K562 (cell line): ENCODE results near the gene SLC7A8.

Experiments used
- BHLHE40 ChIP-seq: IDR thresholded peaks from 2 replicates; pipeline ENCODE4 v1.6.1; 2011; ENCODE audit warnings: low read length, improper control_type of control experiment
- CBFB ChIP-seq: sonication (generic); formaldehyde crosslinking; IDR thresholded peaks from 2 replicates; pipeline ENCODE4 v1.4.0; 2020; ENCODE audit warnings: mild to moderate bottlenecking, missing genetic modification reagents
- CC2D1A ChIP-seq: fragments of 450-650 bp; IDR thresholded peaks from 2 replicates; pipeline ENCODE4 v1.6.1; 2017; ENCODE audit warnings: mild to moderate bottlenecking
- EGR1 ChIP-seq: fragments of 450-650 bp; conservative IDR thresholded peaks from 2 replicates; pipeline ENCODE4 v1.6.1; 2017; ENCODE audit warnings: mild to moderate bottlenecking
- EZH2 ChIP-seq: IDR thresholded peaks from 2 replicates; pipeline ENCODE4 v1.6.1; 2012; ENCODE audit warnings: low read depth, mild to moderate bottlenecking, inconsistent platforms, low read length, borderline replicate concordance
- KLF16 ChIP-seq: IDR thresholded peaks from 2 replicates; pipeline ENCODE4 v1.6.1; 2016; ENCODE audit warnings: antibody characterized with exemption
- MXI1 ChIP-seq: IDR thresholded peaks from 2 replicates; pipeline ENCODE4 v1.6.1; 2011; ENCODE audit warnings: low read depth, mild to moderate bottlenecking, improper control_type of control experiment, low read length
- SMC3 ChIP-seq: conservative IDR thresholded peaks from 2 replicates; pipeline ENCODE4 v1.6.1; 2011; ENCODE audit warnings: low read depth, low read length, improper control_type of control experiment; ENCODE audit not compliant: insufficient read depth
- TGIF2 ChIP-seq: sonication (generic); formaldehyde crosslinking; IDR thresholded peaks from 2 replicates; pipeline ENCODE4 v1.8.1; 2022; ENCODE audit warnings: mild to moderate bottlenecking, missing genetic modification reagents, moderate library complexity
- TRIM24 ChIP-seq, 2 experiments: fragments of 450-650 bp; IDR thresholded peaks; 2 replicates each; pipeline ENCODE4 v1.6.1; 2016
- WHSC1 ChIP-seq: IDR thresholded peaks from one replicate; pipeline ENCODE4 v1.6.1; 2012; ENCODE audit warnings: low read length, control low read depth, inconsistent platforms
- ZNF143 ChIP-seq: sonication (generic); formaldehyde crosslinking; IDR thresholded peaks from 2 replicates; pipeline ENCODE4 v1.9.0; 2022; ENCODE audit warnings: mild to moderate bottlenecking, missing genetic modification reagents
- ZNF583 ChIP-seq: fragments of 250-450 bp; sonication (Bioruptor Pico); IDR thresholded peaks from 2 replicates; pipeline ENCODE4 v1.4.0; 2020
- TF ChIP-seq, protein P1 (sequence below), 3 experiments: IDR thresholded peaks in 2 of 3; conservative IDR thresholded peaks in 1 of 3; 2 replicates each; pipeline ENCODE4 v1.5.1; 2011 to 2012; ENCODE audit warnings: low read length in 3 of 3, mild to moderate bottlenecking in 3 of 3, control low read depth in 2 of 3, improper control_type of control experiment in 1 of 3, inconsistent platforms in 1 of 3, low read depth in 1 of 3, mixed read lengths in 1 of 3, moderate library complexity in 1 of 3; ENCODE audit not compliant: insufficient read depth in 2 of 3

DNA sequence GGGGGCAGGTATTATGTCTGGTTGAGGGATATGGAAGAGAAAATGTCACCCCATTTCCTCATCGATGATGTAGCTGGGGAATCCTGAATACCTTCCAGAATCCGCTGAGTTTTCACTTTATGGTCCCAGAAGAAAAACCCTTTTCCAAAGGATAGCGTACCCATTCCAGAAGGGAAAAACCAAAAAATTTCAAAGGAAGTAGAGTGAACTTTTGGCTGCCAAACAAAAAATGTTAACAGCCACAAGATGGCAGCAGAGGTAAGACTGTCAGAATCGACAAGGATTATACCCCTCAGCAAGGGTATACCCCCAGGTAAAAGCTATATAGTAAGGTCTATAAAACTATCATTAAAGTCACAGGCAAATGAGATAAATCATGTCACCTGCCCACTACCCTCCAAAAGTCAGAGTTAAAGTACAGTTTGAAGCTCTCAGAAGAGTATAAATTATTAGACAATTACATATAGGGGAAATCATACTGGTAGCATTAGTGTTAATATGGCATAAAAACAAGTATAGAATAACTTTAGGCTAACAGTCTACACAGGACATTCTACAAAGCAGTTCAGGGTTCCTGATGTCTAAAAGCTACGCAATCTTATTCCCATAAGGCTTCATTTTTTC is 106.6 kb downstream of the SLC7A8 start:
- TF ChIP-seq EZH2 (no peak), SMC3 (0 out of 2 replicates have a peak, but pooled peaks have one; percentile 21), TRIM24 (IDR thresholded peaks at IDR 0.05) (no peak), ZNF583 (CRISPR knock-in tag) (no peak), TGIF2 (CRISPR knock-in tag) (no peak), CC2D1A (no peak), CBFB (CRISPR knock-in tag) (no peak), EGR1 (no peak), ZNF143 (CRISPR knock-in tag) (no peak), WHSC1 (no peak), MXI1 (no peak), BHLHE40 (no peak), KLF16 (no peak)
- TF ChIP-seq, protein P1, sequence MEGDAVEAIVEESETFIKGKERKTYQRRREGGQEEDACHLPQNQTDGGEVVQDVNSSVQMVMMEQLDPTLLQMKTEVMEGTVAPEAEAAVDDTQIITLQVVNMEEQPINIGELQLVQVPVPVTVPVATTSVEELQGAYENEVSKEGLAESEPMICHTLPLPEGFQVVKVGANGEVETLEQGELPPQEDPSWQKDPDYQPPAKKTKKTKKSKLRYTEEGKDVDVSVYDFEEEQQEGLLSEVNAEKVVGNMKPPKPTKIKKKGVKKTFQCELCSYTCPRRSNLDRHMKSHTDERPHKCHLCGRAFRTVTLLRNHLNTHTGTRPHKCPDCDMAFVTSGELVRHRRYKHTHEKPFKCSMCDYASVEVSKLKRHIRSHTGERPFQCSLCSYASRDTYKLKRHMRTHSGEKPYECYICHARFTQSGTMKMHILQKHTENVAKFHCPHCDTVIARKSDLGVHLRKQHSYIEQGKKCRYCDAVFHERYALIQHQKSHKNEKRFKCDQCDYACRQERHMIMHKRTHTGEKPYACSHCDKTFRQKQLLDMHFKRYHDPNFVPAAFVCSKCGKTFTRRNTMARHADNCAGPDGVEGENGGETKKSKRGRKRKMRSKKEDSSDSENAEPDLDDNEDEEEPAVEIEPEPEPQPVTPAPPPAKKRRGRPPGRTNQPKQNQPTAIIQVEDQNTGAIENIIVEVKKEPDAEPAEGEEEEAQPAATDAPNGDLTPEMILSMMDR (IDR thresholded peaks at IDR 0.05 in 2 of 3, conservative IDR thresholded peaks at IDR 0.05 in 1 of 3; ENCODE audit: insufficient read depth in 2 of 3, low read depth in 1 of 3, low read length in 3 of 3) = peak; percentile 45 to 70 (median 68); a peak in 5 of 6 replicates
